Measurements from ENCODE around the gene TPPP.

TPPP gene

GRCh38 chr5:657570-657969 lies 35.6 kb downstream of the TPPP start:
- no peaks in the 10 kb centered on the region for H3F3A ChIP-seq (ENCODE audit: control insufficient read depth, insufficient read depth)
- H4K20me1 ChIP-seq (ENCODE audit: control insufficient read depth, insufficient read depth, low read depth, low read length) = no peaks in the 10 kb centered on the region
- H3K27me3 ChIP-seq (ENCODE audit: control insufficient read depth, low read length) = no peaks in the 10 kb centered on the region
- H3K36me3 ChIP-seq (ENCODE audit: control insufficient read depth, low read length) = peaks cover 71% of the 10 kb centered on the region
- H3K27ac ChIP-seq (ENCODE audit: low read depth, low read length) = no peak overlapping the region
- no peak overlapping the region for H3K4me3 ChIP-seq (ENCODE audit: low read length)
- no peaks in the 10 kb centered on the region for H3K9me3 ChIP-seq (ENCODE audit: control insufficient read depth, insufficient read depth, low read length)
- H3K9me2 ChIP-seq (replicated peaks; ENCODE audit: control insufficient read depth, low read length) = no peaks in the 10 kb centered on the region
- H3K4me2 ChIP-seq (ENCODE audit: low read length) = no peak overlapping the region
- TF ChIP-seq EZH2phosphoT487 (IDR thresholded peaks at IDR 0.05; ENCODE audit: borderline replicate concordance, low read length) (no peak), CTCF (IDR thresholded peaks at IDR 0.05; ENCODE audit: low read depth, low read length, poor library complexity, severe bottlenecking) (no peak)
- H3K79me2 ChIP-seq (ENCODE audit: control insufficient read depth, low read length) = no peaks in the 10 kb centered on the region
- no peaks in the 10 kb centered on the region for H3K4me1 ChIP-seq (ENCODE audit: control insufficient read depth, low read length)

GRCh38 chr5:655406-655805 lies 37.7 kb downstream of the TPPP start:
- Histone ChIP-seq H3K4me3 (ENCODE audit: low read length) (no peak overlapping the region), H3K4me2 (ENCODE audit: low read length) (no peak overlapping the region), H3K36me3 (ENCODE audit: control insufficient read depth, low read length) (peaks cover 71% of the 10 kb centered on the region), H3F3A (ENCODE audit: control insufficient read depth, insufficient read depth) (no peaks in the 10 kb centered on the region), H3K27ac (ENCODE audit: low read depth, low read length) (no peak overlapping the region), H3K27me3 (ENCODE audit: control insufficient read depth, low read length) (no peaks in the 10 kb centered on the region), H3K9me3 (ENCODE audit: control insufficient read depth, insufficient read depth, low read length) (no peaks in the 10 kb centered on the region), H4K20me1 (ENCODE audit: control insufficient read depth, insufficient read depth, low read depth, low read length) (no peaks in the 10 kb centered on the region), H3K79me2 (ENCODE audit: control insufficient read depth, low read length) (no peaks in the 10 kb centered on the region), H3K9me2 (replicated peaks; ENCODE audit: control insufficient read depth, low read length) (no peaks in the 10 kb centered on the region), H3K4me1 (ENCODE audit: control insufficient read depth, low read length) (no peaks in the 10 kb centered on the region)
- TF ChIP-seq CTCF (IDR thresholded peaks at IDR 0.05; ENCODE audit: low read depth, low read length, poor library complexity, severe bottlenecking) (no peak), EZH2phosphoT487 (IDR thresholded peaks at IDR 0.05; ENCODE audit: borderline replicate concordance, low read length) (no peak)

- H3K9me3 ChIP-seq (ENCODE audit: control insufficient read depth, insufficient read depth, low read length) = no peaks in the 10 kb centered on the region
- no peak overlapping the region for H3K27ac ChIP-seq (ENCODE audit: low read depth, low read length)
- H3K4me1 ChIP-seq (ENCODE audit: control insufficient read depth, low read length) = no peaks in the 10 kb centered on the region
- TF ChIP-seq CTCF (IDR thresholded peaks at IDR 0.05; ENCODE audit: low read depth, low read length, poor library complexity, severe bottlenecking) = no peak
- no peak for TF ChIP-seq EZH2phosphoT487 (IDR thresholded peaks at IDR 0.05; ENCODE audit: borderline replicate concordance, low read length)
- peaks cover 60% of the 10 kb centered on the region for H3K36me3 ChIP-seq (ENCODE audit: control insufficient read depth, low read length)
- no peaks in the 10 kb centered on the region for H3F3A ChIP-seq (ENCODE audit: control insufficient read depth, insufficient read depth)
- H3K9me2 ChIP-seq (replicated peaks; ENCODE audit: control insufficient read depth, low read length) = no peaks in the 10 kb centered on the region
- H3K4me3 ChIP-seq (ENCODE audit: low read length) = no peak overlapping the region
- no peaks in the 10 kb centered on the region for H3K79me2 ChIP-seq (ENCODE audit: control insufficient read depth, low read length)
- no peaks in the 10 kb centered on the region for H4K20me1 ChIP-seq (ENCODE audit: control insufficient read depth, insufficient read depth, low read depth, low read length)
- no peaks in the 10 kb centered on the region for H3K27me3 ChIP-seq (ENCODE audit: control insufficient read depth, low read length)
- no peak overlapping the region for H3K4me2 ChIP-seq (ENCODE audit: low read length)
These were observed 38.9 kb downstream of the TPPP start for GRCh38 chr5:654071-654778.

All from DOHH2 (cell line).